RWPE2 (cell line): ENCODE measurements around the gene ANO7.

Experiments used
- ATAC-seq: fragments of 200-7000 bp; cut with Tn5 transposase; 3 replicates; pipeline ENCODE4 v1.9.1; 2021; ENCODE audit warnings: low read depth
- DNase-seq: peaks from one replicate; pipeline ENCODE4 v3.0.0-alpha.2; 2020; ENCODE audit warnings: low spot score
- H3K27ac ChIP-seq: fragments of 450-650 bp; 2 replicates; pipeline ENCODE4 v1.5.1; 2017; ENCODE audit warnings: mild to moderate bottlenecking; ENCODE audit not compliant: poor library complexity, severe bottlenecking
- H3K27me3 ChIP-seq: fragments of 250-450 bp; sonication (Bioruptor Pico); 2 replicates; pipeline ENCODE4 v1.5.1; 2021; ENCODE audit warnings: mild to moderate bottlenecking, moderate library complexity; ENCODE audit not compliant: insufficient read depth, poor library complexity, severe bottlenecking
- H3K36me3 ChIP-seq: fragments of 250-450 bp; sonication (Bioruptor Pico); 2 replicates; pipeline ENCODE4 v1.5.1; 2020; ENCODE audit warnings: low read depth, mild to moderate bottlenecking, moderate library complexity
- H3K4me1 ChIP-seq: fragments of 250-450 bp; sonication (Bioruptor Pico); 2 replicates; pipeline ENCODE4 v1.5.1; 2021; ENCODE audit warnings: mild to moderate bottlenecking, moderate library complexity; ENCODE audit not compliant: insufficient read depth, poor library complexity, severe bottlenecking
- H3K4me3 ChIP-seq: fragments of 250-450 bp; sonication (Bioruptor Pico); 2 replicates; pipeline ENCODE4 v1.5.1; 2021; ENCODE audit warnings: mild to moderate bottlenecking, moderate library complexity; ENCODE audit not compliant: severe bottlenecking
- H3K9me3 ChIP-seq: fragments of 250-450 bp; sonication (Bioruptor Pico); 2 replicates; pipeline ENCODE4 v1.5.1; 2021; ENCODE audit warnings: mild to moderate bottlenecking, moderate library complexity; ENCODE audit not compliant: severe bottlenecking
- TF ChIP-seq, protein P1 (sequence below): fragments of 450-650 bp; IDR thresholded peaks from one replicate; pipeline ENCODE4 v1.5.1; 2017; ENCODE audit warnings: mild to moderate bottlenecking, moderate library complexity; ENCODE audit not compliant: poor library complexity, severe bottlenecking

Gene ANO7

DNA sequence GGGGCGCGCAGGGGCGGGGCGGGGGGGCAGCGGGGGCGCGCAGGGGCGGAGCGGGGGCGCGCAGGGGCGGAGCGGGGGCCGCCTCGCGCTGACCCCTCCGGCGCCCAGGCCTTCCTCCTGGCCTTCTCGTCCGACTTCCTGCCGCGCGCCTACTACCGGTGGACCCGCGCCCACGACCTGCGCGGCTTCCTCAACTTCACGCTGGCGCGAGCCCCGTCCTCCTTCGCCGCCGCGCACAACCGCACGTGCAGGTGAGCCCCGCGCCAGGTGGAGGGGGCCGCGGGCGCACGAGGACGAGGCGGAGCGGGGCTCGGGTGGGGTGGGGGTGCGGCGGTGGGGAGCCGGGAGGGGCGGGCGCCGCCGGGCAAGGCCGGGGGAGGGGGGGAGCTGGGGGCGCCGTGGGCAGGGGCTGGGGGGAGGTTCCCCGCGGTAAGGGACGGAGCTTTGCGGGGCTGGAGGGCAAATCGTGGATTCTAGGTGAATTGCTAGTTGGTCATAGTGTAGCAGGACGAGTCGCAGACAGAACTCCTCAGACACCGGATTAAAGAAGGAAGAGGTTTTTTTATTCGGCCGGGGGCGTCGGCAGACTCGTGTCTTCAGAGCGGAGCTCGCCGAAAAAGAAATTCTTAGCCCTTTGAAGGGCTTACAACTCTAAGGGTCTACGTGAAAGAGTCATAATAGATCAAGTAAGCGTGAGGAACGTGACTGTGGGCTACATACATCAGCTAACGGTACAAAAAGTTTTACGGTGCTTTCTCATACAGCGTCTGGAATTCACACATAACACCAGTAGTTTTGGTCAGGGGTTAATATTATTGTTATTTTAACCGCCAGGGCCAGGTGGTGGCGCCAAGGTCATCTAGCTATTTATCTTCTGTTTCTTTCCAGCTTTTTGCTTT is 29.9 kb downstream of the ANO7 start:
- ATAC-seq (0 out of 3 replicates have a peak, but pooled peaks have one; percentile 6), DNase-seq (no peak)
- TF ChIP-seq, protein P1, sequence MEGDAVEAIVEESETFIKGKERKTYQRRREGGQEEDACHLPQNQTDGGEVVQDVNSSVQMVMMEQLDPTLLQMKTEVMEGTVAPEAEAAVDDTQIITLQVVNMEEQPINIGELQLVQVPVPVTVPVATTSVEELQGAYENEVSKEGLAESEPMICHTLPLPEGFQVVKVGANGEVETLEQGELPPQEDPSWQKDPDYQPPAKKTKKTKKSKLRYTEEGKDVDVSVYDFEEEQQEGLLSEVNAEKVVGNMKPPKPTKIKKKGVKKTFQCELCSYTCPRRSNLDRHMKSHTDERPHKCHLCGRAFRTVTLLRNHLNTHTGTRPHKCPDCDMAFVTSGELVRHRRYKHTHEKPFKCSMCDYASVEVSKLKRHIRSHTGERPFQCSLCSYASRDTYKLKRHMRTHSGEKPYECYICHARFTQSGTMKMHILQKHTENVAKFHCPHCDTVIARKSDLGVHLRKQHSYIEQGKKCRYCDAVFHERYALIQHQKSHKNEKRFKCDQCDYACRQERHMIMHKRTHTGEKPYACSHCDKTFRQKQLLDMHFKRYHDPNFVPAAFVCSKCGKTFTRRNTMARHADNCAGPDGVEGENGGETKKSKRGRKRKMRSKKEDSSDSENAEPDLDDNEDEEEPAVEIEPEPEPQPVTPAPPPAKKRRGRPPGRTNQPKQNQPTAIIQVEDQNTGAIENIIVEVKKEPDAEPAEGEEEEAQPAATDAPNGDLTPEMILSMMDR = peak; percentile 43
- Histone ChIP-seq H3K4me3 (peak overlapping the region; percentile 40), H3K36me3 (no peaks in the 10 kb centered on the region), H3K27ac (peak overlapping the region; percentile 54), H3K9me3 (no peaks in the 10 kb centered on the region), H3K4me1 (no peaks in the 10 kb centered on the region), H3K27me3 (no peaks in the 10 kb centered on the region)

DNA sequence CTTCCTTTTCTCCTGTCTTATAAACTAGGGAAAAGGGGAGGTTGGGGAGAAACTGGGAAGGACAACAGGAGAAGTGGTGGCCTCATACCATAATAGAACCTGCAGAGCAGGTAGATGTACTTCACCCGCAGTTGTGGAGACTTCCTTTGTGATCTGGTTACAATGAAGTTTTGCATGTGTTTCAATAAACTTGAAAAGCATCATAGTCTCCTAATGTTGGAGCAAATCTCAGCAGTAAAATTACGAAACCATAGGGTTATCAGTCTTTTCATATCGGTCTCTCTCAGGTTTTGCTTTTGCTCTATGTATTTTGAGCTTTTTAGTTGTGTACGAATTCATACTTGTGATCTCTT is 30.5 kb downstream of the ANO7 start:
- TF ChIP-seq, protein P1 = no peak
- Histone ChIP-seq H3K9me3 (no peaks in the 10 kb centered on the region), H3K27ac (no peak overlapping the region), H3K4me3 (peak overlapping the region; percentile 40), H3K36me3 (no peaks in the 10 kb centered on the region), H3K4me1 (peaks cover 6% of the 10 kb centered on the region), H3K27me3 (no peaks in the 10 kb centered on the region)
- no peak for DNase-seq
- no peak for ATAC-seq

DNA sequence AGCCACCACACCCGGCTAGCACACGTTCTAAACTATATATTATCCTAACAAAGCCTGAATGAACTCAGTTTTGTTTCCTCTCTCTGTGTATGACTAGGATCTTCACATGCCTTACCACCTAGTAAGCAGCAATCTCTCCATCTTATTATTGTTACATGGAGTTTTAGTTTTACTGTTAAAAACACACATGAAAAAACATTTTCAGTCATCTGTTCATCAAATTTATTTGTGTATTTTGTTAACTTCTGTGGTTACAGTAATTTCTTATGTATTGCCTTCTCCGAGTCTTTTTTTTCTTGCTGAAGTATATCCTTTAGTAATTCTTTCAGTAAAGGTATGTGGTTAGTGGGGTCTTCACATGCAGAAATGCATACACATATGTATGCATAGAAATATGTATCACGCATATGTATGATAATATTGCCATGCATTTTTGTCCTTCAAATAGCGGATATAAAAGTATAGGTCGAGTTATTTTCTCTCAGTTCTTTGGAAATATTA is 31.4 kb downstream of the ANO7 start:
- TF ChIP-seq, protein P1 = no peak
- no peak for DNase-seq
- Histone ChIP-seq H3K36me3 (no peaks in the 10 kb centered on the region), H3K27me3 (no peaks in the 10 kb centered on the region), H3K4me3 (no peak overlapping the region), H3K27ac (no peak overlapping the region), H3K4me1 (peaks cover 7% of the 10 kb centered on the region), H3K9me3 (no peaks in the 10 kb centered on the region)
- ATAC-seq = no peak

DNA sequence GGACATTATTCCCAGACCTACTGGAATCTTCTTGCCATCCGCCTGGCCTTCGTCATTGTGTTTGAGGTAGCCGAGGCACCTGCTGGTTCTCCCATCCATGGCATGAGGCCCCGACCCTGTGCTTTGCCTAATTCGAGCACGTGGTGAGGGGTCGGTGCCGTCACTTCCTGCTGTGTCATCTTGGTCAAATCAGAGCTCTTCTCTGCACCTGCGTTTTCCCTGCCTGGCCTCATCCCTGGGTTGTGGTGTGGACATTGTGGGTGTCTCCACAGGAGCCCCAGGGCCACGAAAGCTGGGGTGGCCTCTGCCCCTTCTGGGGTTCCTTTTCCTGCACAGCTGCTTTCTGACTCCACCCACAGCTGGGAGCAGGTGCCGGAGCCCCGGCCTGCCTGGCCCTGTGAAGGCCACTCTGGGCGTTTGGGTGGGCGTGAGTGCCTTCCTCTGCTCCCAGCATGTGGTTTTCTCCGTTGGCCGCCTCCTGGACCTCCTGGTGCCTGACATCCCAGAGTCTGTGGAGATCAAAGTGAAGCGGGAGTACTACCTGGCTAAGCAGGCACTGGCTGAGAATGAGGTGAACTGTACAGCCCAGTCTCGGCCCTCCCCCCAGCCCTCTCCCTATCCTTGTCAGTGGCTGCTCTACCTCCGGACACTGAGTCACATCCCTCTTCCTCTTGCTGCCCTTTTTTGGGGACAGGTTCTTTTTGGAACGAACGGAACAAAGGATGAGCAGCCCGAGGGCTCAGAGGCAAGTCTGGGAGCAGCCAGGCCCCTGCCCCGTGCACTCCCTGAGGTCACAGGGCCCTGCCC is 34.9 kb downstream of the ANO7 start:
- H3K27me3 ChIP-seq = no peaks in the 10 kb centered on the region
- no peaks in the 10 kb centered on the region for H3K9me3 ChIP-seq
- H3K27ac ChIP-seq = peak overlapping the region; percentile 50
- peak; percentile 52 for DNase-seq
- H3K36me3 ChIP-seq = peaks cover 16% of the 10 kb centered on the region
- ATAC-seq = peak; percentile 73
- peaks cover 7% of the 10 kb centered on the region for H3K4me1 ChIP-seq
- TF ChIP-seq, protein P1 = no peak
- no peak overlapping the region for H3K4me3 ChIP-seq
